Prostate gland (tissue), 2 donors: ENCODE measurements around the gene UNC50.

ENCODE experiments used
- POLR2AphosphoS5 ChIP-seq: sonication (generic); formaldehyde crosslinking; IDR thresholded peaks from one replicate; pipeline ENCODE4 v1.6.1; 2017; ENCODE audit warnings: antibody characterized with exemption
- TF ChIP-seq, protein P1 (sequence below), 4 experiments: fragments of 200-600 bp in 2 of 4; fragments of 450-650 bp in 2 of 4; sonication (generic) in 2 of 4; IDR thresholded peaks; 1 replicate in 3 of 4; 2 replicates in 1 of 4; pipeline ENCODE4 v1.5.1; 2016 to 2019; ENCODE audit warnings: antibody characterized with exemption in 4 of 4, mild to moderate bottlenecking in 2 of 4, moderate library complexity in 2 of 4

DNA sequence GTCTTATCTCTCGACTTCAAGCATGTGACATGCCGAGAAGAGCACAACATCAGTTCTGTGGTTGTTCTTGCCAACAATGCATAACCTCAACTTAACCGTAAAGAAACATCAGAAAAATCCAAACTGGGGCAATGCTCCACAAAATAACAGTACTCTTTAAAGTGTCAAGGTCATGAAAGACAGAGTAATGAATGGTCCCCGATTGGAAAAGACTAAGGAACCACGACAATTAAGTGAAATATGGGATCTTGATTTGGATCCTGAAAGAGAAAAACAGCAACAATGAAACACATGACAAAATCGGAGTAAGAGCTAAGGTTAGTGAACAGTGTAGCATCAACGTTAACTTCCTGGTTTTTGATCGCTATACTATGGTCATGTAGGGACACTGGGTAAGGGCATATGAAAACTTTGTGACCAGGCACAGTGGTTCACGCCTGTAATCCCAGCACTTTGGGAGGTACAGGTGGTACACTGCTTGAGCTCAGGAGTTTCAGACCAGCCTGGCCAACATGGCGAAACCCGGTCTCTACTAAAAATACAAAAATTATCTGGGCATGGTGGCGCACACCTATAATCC is 55.2 kb downstream of the UNC50 start:
- TF ChIP-seq, protein P1, sequence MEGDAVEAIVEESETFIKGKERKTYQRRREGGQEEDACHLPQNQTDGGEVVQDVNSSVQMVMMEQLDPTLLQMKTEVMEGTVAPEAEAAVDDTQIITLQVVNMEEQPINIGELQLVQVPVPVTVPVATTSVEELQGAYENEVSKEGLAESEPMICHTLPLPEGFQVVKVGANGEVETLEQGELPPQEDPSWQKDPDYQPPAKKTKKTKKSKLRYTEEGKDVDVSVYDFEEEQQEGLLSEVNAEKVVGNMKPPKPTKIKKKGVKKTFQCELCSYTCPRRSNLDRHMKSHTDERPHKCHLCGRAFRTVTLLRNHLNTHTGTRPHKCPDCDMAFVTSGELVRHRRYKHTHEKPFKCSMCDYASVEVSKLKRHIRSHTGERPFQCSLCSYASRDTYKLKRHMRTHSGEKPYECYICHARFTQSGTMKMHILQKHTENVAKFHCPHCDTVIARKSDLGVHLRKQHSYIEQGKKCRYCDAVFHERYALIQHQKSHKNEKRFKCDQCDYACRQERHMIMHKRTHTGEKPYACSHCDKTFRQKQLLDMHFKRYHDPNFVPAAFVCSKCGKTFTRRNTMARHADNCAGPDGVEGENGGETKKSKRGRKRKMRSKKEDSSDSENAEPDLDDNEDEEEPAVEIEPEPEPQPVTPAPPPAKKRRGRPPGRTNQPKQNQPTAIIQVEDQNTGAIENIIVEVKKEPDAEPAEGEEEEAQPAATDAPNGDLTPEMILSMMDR (IDR thresholded peaks at IDR 0.05) = no peak
- no peak for TF ChIP-seq POLR2AphosphoS5
